ENCODE measurements around the gene GTF2E1. TPM values are rescaled to one million over a fixed set of nuclear protein-coding genes. Genes with fewer than 3 reads are reported as not detected.

GTF2E1 gene
- total RNA-seq, 1 donor from 2014 or later = 31.6 TPM

GRCh38 chr3:120752230-120752629 lies 9.7 kb downstream of the GTF2E1 start:
- Histone ChIP-seq H3K9ac (ENCODE audit: low read length) (no peak overlapping the region), H3K79me2 (ENCODE audit: insufficient read depth, low read length) (peaks cover 72% of the 10 kb centered on the region), H4K20me1 (ENCODE audit: insufficient read depth, low read length) (no peaks in the 10 kb centered on the region), H3K9me3 (ENCODE audit: insufficient read depth, low read depth, low read length) (no peaks in the 10 kb centered on the region), H3K4me3 (ENCODE audit: insufficient read depth, low read depth, low read length) (no peak overlapping the region), H2AFZ (ENCODE audit: low read depth, low read length) (no peak overlapping the region), H3K36me3 (ENCODE audit: insufficient read depth, low read length) (no peaks in the 10 kb centered on the region), H3K4me1 (ENCODE audit: insufficient read depth, low read length) (no peaks in the 10 kb centered on the region), H3K27me3 (ENCODE audit: insufficient read depth, low read length) (no peaks in the 10 kb centered on the region), H3K4me2 (ENCODE audit: low read length) (no peak overlapping the region), H3K27ac (ENCODE audit: low read depth, low read length) (no peak overlapping the region)
- no peak for FAIRE-seq
- no peak for DNase-seq (ENCODE audit: low read depth)
- Mint-ChIP-seq H3K27me3 (ENCODE audit: low read depth, unreplicated experiment) (no peaks in the 10 kb centered on the region), H3K36me3 (ENCODE audit: low read depth, unreplicated experiment) (peaks cover 8% of the 10 kb centered on the region), H3K4me3 (ENCODE audit: unreplicated experiment) (no peak overlapping the region), H3K27ac (ENCODE audit: unreplicated experiment) (no peak overlapping the region), H3K9me3 (ENCODE audit: unreplicated experiment) (peaks cover 4% of the 10 kb centered on the region), H3K4me1 (ENCODE audit: low read depth, unreplicated experiment) (no peaks in the 10 kb centered on the region)
- TF ChIP-seq EZH2 (IDR thresholded peaks at IDR 0.05; ENCODE audit: insufficient read depth, low read length) = no peak
- no peak for TF ChIP-seq CTCF (IDR thresholded peaks at IDR 0.05; ENCODE audit: insufficient read depth, low read depth, low read length)

- peaks cover 8% of the 10 kb centered on the region for H3K36me3 Mint-ChIP-seq (ENCODE audit: low read depth, unreplicated experiment)
- no peak overlapping the region for H3K27ac Mint-ChIP-seq (ENCODE audit: unreplicated experiment)
- Histone ChIP-seq H2AFZ (ENCODE audit: low read depth, low read length) (no peak overlapping the region), H3K36me3 (ENCODE audit: insufficient read depth, low read length) (no peaks in the 10 kb centered on the region), H3K9ac (ENCODE audit: low read length) (no peak overlapping the region), H3K27ac (ENCODE audit: low read depth, low read length) (no peak overlapping the region), H3K4me1 (ENCODE audit: insufficient read depth, low read length) (no peaks in the 10 kb centered on the region), H3K79me2 (ENCODE audit: insufficient read depth, low read length) (peaks cover 73% of the 10 kb centered on the region), H4K20me1 (ENCODE audit: insufficient read depth, low read length) (no peaks in the 10 kb centered on the region), H3K27me3 (ENCODE audit: insufficient read depth, low read length) (no peaks in the 10 kb centered on the region), H3K9me3 (ENCODE audit: insufficient read depth, low read depth, low read length) (no peaks in the 10 kb centered on the region), H3K4me3 (ENCODE audit: insufficient read depth, low read depth, low read length) (no peak overlapping the region), H3K4me2 (ENCODE audit: low read length) (no peak overlapping the region)
- H3K4me1 Mint-ChIP-seq (ENCODE audit: low read depth, unreplicated experiment) = no peaks in the 10 kb centered on the region
- no peak overlapping the region for H3K4me3 Mint-ChIP-seq (ENCODE audit: unreplicated experiment)
- peaks cover 2% of the 10 kb centered on the region for H3K9me3 Mint-ChIP-seq (ENCODE audit: unreplicated experiment)
- no peaks in the 10 kb centered on the region for H3K27me3 Mint-ChIP-seq (ENCODE audit: low read depth, unreplicated experiment)
- DNase-seq (ENCODE audit: low read depth) (no peak), FAIRE-seq (no peak)
- no peak for TF ChIP-seq CTCF (IDR thresholded peaks at IDR 0.05; ENCODE audit: insufficient read depth, low read depth, low read length)
- no peak for TF ChIP-seq EZH2 (IDR thresholded peaks at IDR 0.05; ENCODE audit: insufficient read depth, low read length)
These were observed 10.3 kb downstream of the GTF2E1 start for GRCh38 chr3:120752865-120753264.

- Histone ChIP-seq H3K4me3 (ENCODE audit: insufficient read depth, low read depth, low read length) (no peak overlapping the region), H3K36me3 (ENCODE audit: insufficient read depth, low read length) (no peaks in the 10 kb centered on the region), H3K27me3 (ENCODE audit: insufficient read depth, low read length) (no peaks in the 10 kb centered on the region), H3K4me2 (ENCODE audit: low read length) (no peak overlapping the region), H3K4me1 (ENCODE audit: insufficient read depth, low read length) (no peaks in the 10 kb centered on the region), H4K20me1 (ENCODE audit: insufficient read depth, low read length) (no peaks in the 10 kb centered on the region), H3K27ac (ENCODE audit: low read depth, low read length) (no peak overlapping the region), H3K79me2 (ENCODE audit: insufficient read depth, low read length) (peaks cover 82% of the 10 kb centered on the region), H3K9me3 (ENCODE audit: insufficient read depth, low read depth, low read length) (no peaks in the 10 kb centered on the region), H3K9ac (ENCODE audit: low read length) (no peak overlapping the region), H2AFZ (ENCODE audit: low read depth, low read length) (no peak overlapping the region)
- no peak for FAIRE-seq
- H3K4me3 Mint-ChIP-seq (ENCODE audit: unreplicated experiment) = no peak overlapping the region
- H3K27ac Mint-ChIP-seq (ENCODE audit: unreplicated experiment) = no peak overlapping the region
- no peaks in the 10 kb centered on the region for H3K4me1 Mint-ChIP-seq (ENCODE audit: low read depth, unreplicated experiment)
- peaks cover 3% of the 10 kb centered on the region for H3K9me3 Mint-ChIP-seq (ENCODE audit: unreplicated experiment)
- TF ChIP-seq CTCF (IDR thresholded peaks at IDR 0.05; ENCODE audit: insufficient read depth, low read depth, low read length) (no peak), EZH2 (IDR thresholded peaks at IDR 0.05; ENCODE audit: insufficient read depth, low read length) (no peak)
- H3K27me3 Mint-ChIP-seq (ENCODE audit: low read depth, unreplicated experiment) = no peaks in the 10 kb centered on the region
- peaks cover 14% of the 10 kb centered on the region for H3K36me3 Mint-ChIP-seq (ENCODE audit: low read depth, unreplicated experiment)
- no peak for DNase-seq (ENCODE audit: low read depth)
These were observed 11.3 kb downstream of the GTF2E1 start for GRCh38 chr3:120753810-120754209.
